Ishikawa (cell line): ENCODE measurements around the gene UBTD2.
A peak's percentile ranks its signal among the peaks of the same experiment; 100 is the strongest.

Experiments
- CEBPB ChIP-seq: IDR thresholded peaks from 2 replicates; pipeline ENCODE4 v1.6.1; 2012
- CREB1 ChIP-seq: IDR thresholded peaks from 2 replicates; pipeline ENCODE4 v1.6.1; 2012; ENCODE audit warnings: low read depth
- EGR1 ChIP-seq: IDR thresholded peaks from 2 replicates; pipeline ENCODE4 v1.6.1; 2012
- EP300 ChIP-seq: IDR thresholded peaks from 2 replicates; pipeline ENCODE4 v1.6.1; 2012; ENCODE audit warnings: borderline replicate concordance
- FOXM1 ChIP-seq: IDR thresholded peaks from 2 replicates; pipeline ENCODE4 v1.6.1; 2012; ENCODE audit warnings: low read depth, borderline replicate concordance
- NFIC ChIP-seq: IDR thresholded peaks from 2 replicates; pipeline ENCODE4 v1.6.1; 2012
- RAD21 ChIP-seq: IDR thresholded peaks from 2 replicates; pipeline ENCODE4 v1.6.1; 2012; ENCODE audit warnings: low read depth
- TAF1 ChIP-seq: IDR thresholded peaks from 2 replicates; pipeline ENCODE4 v1.6.1; 2012; ENCODE audit warnings: low read depth, mild to moderate bottlenecking
- TCF12 ChIP-seq: IDR thresholded peaks from 2 replicates; pipeline ENCODE4 v1.6.1; 2012; ENCODE audit warnings: low read depth
- TEAD4 ChIP-seq: IDR thresholded peaks from 2 replicates; pipeline ENCODE4 v1.6.1; 2012
- YY1 ChIP-seq: IDR thresholded peaks from 2 replicates; pipeline ENCODE4 v1.6.1; 2012; ENCODE audit warnings: low read depth
- ZBTB7A ChIP-seq: IDR thresholded peaks from 2 replicates; pipeline ENCODE4 v1.6.1; 2012; ENCODE audit warnings: low read depth
- TF ChIP-seq, protein P1 (sequence below): IDR thresholded peaks from 2 replicates; pipeline ENCODE4 v1.6.1; 2012
- TF ChIP-seq, protein P2 (sequence below): IDR thresholded peaks from 2 replicates; pipeline ENCODE4 v1.6.1; 2012
- TF ChIP-seq, protein P3 (sequence below): IDR thresholded peaks from 2 replicates; pipeline ENCODE4 v1.6.1; 2012; ENCODE audit warnings: low read depth, mild to moderate bottlenecking

The UBTD2 gene

DNA sequence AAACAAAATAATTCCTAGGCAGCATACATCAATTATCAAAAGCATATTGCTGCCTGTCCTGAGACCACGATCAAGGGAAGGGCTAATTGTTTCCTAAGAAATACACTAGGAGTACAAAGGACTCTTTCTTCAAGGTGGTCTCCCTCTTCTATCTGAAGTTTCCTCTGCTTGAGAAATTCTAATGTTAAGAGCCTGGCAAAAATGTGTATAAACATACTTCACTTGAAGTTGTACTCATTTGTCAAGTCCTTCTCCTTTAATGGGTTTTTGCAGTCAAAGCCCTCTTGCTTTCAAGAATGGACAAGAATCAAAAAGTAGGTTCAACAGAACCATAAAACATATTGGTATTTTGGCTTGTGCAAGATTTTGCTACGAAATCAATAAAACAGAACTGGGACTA lies 31.1 kb downstream of the UBTD2 start:
- TF ChIP-seq NFIC (no peak), CEBPB (no peak), YY1 (no peak), CREB1 (no peak), TAF1 (no peak), TCF12 (no peak)
- TF ChIP-seq, protein P1, sequence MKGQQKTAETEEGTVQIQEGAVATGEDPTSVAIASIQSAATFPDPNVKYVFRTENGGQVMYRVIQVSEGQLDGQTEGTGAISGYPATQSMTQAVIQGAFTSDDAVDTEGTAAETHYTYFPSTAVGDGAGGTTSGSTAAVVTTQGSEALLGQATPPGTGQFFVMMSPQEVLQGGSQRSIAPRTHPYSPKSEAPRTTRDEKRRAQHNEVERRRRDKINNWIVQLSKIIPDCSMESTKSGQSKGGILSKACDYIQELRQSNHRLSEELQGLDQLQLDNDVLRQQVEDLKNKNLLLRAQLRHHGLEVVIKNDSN, result no peak
- TF ChIP-seq, protein P2, sequence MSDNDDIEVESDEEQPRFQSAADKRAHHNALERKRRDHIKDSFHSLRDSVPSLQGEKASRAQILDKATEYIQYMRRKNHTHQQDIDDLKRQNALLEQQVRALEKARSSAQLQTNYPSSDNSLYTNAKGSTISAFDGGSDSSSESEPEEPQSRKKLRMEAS, result no peak
- TF ChIP-seq, protein P3, sequence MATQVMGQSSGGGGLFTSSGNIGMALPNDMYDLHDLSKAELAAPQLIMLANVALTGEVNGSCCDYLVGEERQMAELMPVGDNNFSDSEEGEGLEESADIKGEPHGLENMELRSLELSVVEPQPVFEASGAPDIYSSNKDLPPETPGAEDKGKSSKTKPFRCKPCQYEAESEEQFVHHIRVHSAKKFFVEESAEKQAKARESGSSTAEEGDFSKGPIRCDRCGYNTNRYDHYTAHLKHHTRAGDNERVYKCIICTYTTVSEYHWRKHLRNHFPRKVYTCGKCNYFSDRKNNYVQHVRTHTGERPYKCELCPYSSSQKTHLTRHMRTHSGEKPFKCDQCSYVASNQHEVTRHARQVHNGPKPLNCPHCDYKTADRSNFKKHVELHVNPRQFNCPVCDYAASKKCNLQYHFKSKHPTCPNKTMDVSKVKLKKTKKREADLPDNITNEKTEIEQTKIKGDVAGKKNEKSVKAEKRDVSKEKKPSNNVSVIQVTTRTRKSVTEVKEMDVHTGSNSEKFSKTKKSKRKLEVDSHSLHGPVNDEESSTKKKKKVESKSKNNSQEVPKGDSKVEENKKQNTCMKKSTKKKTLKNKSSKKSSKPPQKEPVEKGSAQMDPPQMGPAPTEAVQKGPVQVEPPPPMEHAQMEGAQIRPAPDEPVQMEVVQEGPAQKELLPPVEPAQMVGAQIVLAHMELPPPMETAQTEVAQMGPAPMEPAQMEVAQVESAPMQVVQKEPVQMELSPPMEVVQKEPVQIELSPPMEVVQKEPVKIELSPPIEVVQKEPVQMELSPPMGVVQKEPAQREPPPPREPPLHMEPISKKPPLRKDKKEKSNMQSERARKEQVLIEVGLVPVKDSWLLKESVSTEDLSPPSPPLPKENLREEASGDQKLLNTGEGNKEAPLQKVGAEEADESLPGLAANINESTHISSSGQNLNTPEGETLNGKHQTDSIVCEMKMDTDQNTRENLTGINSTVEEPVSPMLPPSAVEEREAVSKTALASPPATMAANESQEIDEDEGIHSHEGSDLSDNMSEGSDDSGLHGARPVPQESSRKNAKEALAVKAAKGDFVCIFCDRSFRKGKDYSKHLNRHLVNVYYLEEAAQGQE, result no peak

DNA sequence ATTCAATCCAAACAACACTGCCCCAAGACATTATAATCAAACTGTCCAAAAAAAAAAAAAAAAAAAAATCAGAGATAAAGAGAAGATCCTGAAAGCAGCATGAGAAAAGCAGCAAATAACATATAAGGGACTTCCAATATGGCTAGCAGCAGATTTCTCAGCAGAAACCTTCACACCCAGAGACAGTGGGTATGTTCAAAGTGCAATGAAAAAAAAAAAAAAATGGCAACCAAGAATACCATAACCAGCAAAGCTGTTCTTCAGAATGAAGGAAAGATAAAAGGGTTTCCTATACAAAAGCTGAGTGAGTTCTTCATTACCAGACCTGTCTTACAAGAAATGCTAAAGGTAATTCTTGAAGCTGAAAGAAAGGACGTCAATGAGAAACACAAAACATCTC lies 32.1 kb downstream of the UBTD2 start:
- TF ChIP-seq TAF1 (no peak), TEAD4 (no peak), ZBTB7A (no peak), FOXM1 (no peak), CEBPB (no peak)

DNA sequence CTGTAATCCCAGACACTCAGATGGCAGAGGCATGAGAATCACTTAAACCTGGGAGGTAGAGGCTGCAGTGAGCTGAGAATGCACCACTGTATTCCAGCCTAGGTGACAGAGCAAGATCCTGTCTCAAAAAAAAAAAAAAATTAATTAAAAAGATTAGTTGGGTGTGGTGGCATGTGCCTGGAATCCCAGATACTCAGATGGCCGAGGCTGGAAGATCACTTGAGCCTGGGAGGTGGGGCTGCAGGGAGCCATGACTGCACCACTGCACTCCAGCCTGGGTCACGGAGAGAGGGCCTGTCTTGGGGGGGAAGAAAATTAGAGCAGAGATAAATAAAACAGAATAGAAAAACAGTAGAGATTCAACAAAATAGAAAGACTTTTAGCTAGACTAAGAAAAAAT lies 34.9 kb downstream of the UBTD2 start:
- TF ChIP-seq TEAD4, result 0 out of 2 replicates have a peak, but pooled peaks have one; percentile 5
- TF ChIP-seq, protein P1, result no peak

DNA sequence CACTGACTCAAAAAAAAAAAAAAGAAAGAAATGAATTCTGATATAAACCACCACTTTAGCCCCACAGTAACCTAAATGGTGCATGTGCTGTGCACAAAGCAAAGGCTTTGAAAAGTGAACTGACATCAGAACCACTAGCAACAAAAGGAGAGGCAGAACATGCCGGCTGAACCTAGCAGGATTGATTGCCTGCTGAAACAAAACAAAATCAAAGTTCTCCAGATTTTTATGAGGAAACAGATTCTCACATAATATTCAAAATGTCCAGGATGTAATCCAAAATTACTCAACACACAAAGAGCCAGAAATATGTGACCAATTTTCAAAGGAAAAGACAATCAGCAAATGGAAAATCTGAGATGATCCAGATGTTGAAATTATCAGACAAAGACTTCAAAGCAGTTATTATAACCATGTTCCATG lies 37.9 kb downstream of the UBTD2 start:
- TF ChIP-seq EP300, result no peak
- no peak for TF ChIP-seq ZBTB7A
- TF ChIP-seq, protein P2, result no peak
- TF ChIP-seq EGR1, result no peak
- TF ChIP-seq CEBPB, result no peak

DNA sequence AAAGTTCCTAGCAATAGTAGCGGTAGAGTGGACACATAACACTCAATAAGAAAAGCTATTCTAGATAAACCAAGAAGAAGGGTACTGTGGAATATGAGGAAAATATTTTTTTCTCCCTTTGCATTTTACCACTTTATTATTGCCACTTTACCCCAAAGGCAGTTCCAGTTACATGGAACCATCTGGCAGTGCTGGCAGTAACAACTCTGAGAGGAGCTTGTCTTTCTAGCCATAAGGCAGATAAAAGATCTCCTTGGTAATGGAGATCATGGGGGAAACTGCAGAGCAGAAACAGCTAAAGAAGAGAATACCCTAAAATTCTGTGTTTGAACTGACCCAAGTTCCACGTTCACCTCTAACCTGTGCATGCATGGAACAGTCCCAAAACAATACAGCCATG lies 38.5 kb downstream of the UBTD2 start:
- TF ChIP-seq EP300, result no peak
- TF ChIP-seq RAD21, result no peak
- TF ChIP-seq ZBTB7A, result no peak
- no peak for TF ChIP-seq TCF12
- TF ChIP-seq CEBPB, result no peak
- TF ChIP-seq, protein P2, result no peak
- no peak for TF ChIP-seq NFIC
- TF ChIP-seq, protein P1, result no peak
- TF ChIP-seq, protein P3, result no peak
- TF ChIP-seq CREB1, result no peak
- TF ChIP-seq FOXM1, result no peak
- no peak for TF ChIP-seq TEAD4
- no peak for TF ChIP-seq YY1
- no peak for TF ChIP-seq EGR1
- TF ChIP-seq TAF1, result no peak

DNA sequence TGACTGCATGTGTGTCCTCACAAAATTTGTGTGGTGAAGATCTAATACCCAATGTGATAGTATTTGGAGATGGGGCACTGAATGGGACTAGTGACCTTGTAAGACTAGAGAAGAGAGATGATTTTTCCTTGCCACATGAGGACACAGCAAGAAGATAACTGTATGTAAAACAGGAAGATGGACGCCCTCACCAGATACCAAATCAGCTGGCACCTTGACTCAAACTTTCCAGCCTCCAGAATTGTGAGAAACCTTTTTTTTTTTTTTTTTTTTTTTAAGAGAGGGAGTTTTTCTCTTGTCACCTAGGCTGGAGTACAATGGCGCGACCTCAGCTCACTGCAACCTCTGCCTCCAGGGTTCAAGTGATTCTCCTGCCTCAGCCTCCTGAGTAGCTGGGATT lies 40.3 kb downstream of the UBTD2 start:
- TF ChIP-seq CEBPB, result no peak
- TF ChIP-seq, protein P2, result no peak
- TF ChIP-seq, protein P1, result no peak
- TF ChIP-seq, protein P3, result no peak
- no peak for TF ChIP-seq EGR1
- no peak for TF ChIP-seq RAD21
- TF ChIP-seq FOXM1, result no peak
- TF ChIP-seq YY1, result no peak
- TF ChIP-seq TAF1, result no peak
- TF ChIP-seq ZBTB7A, result no peak
- no peak for TF ChIP-seq TCF12
- TF ChIP-seq NFIC, result no peak
